Measurements from ENCODE around the gene PTPN21. TPM values are rescaled to one million over a fixed set of nuclear protein-coding genes. Genes with fewer than 3 reads are reported as not detected.

Gene PTPN21
- total RNA-seq, 1 donor from 2014 or later = 10.1 TPM

GRCh38 chr14:88490168-88490567 lies 64.6 kb downstream of the PTPN21 start:
- no peaks in the 10 kb centered on the region for H3K36me3 ChIP-seq
- peaks cover 5% of the 10 kb centered on the region for H3K4me1 ChIP-seq
- no peaks in the 10 kb centered on the region for H4K20me1 ChIP-seq (ENCODE audit: low read depth)
- no peaks in the 10 kb centered on the region for H3K27me3 Mint-ChIP-seq (ENCODE audit: insufficient read depth, low read depth)
- H3K79me2 ChIP-seq (ENCODE audit: low read depth) = no peaks in the 10 kb centered on the region
- H3K27ac Mint-ChIP-seq = no peak overlapping the region
- H3K9me3 ChIP-seq (ENCODE audit: low read depth) = no peaks in the 10 kb centered on the region
- H3K36me3 Mint-ChIP-seq = peaks cover 6% of the 10 kb centered on the region
- H3K4me2 ChIP-seq = no peak overlapping the region
- DNase-seq (ENCODE audit: low spot score) = no peak
- H3K4me3 ChIP-seq = no peak overlapping the region
- H3K9me3 Mint-ChIP-seq = no peaks in the 10 kb centered on the region
- no peak overlapping the region for H3K27ac ChIP-seq
- TF ChIP-seq EZH2 (IDR thresholded peaks at IDR 0.05) = no peak
- no peak for TF ChIP-seq CTCF (IDR thresholded peaks at IDR 0.05)
- no peak for TF ChIP-seq EZH2phosphoT487 (IDR thresholded peaks at IDR 0.05)
- H2AFZ ChIP-seq (replicated peaks) = no peak overlapping the region
- H3K9ac ChIP-seq = no peak overlapping the region
- no peaks in the 10 kb centered on the region for H3F3A ChIP-seq (ENCODE audit: low read depth)
- no peak overlapping the region for H3K4me3 Mint-ChIP-seq
- H3K4me1 Mint-ChIP-seq = peaks cover 6% of the 10 kb centered on the region
- H3K27me3 ChIP-seq = no peaks in the 10 kb centered on the region

GRCh38 chr14:88488897-88489296 lies 65.9 kb downstream of the PTPN21 start:
- TF ChIP-seq CTCF (IDR thresholded peaks at IDR 0.05) (no peak), EZH2phosphoT487 (IDR thresholded peaks at IDR 0.05) (no peak), EZH2 (IDR thresholded peaks at IDR 0.05) (no peak)
- no peak overlapping the region for H3K27ac Mint-ChIP-seq
- H3K27me3 Mint-ChIP-seq (ENCODE audit: insufficient read depth, low read depth) = no peaks in the 10 kb centered on the region
- peaks cover 6% of the 10 kb centered on the region for H3K4me1 Mint-ChIP-seq
- Histone ChIP-seq H3K79me2 (ENCODE audit: low read depth) (no peaks in the 10 kb centered on the region), H3K9me3 (ENCODE audit: low read depth) (no peaks in the 10 kb centered on the region), H3K4me2 (no peak overlapping the region), H2AFZ (replicated peaks) (no peak overlapping the region), H3K36me3 (no peaks in the 10 kb centered on the region), H3K27ac (no peak overlapping the region), H4K20me1 (ENCODE audit: low read depth) (no peaks in the 10 kb centered on the region), H3F3A (ENCODE audit: low read depth) (no peaks in the 10 kb centered on the region), H3K27me3 (no peaks in the 10 kb centered on the region), H3K4me1 (peaks cover 5% of the 10 kb centered on the region), H3K9ac (no peak overlapping the region), H3K4me3 (no peak overlapping the region)
- DNase-seq (ENCODE audit: low spot score) = no peak
- H3K4me3 Mint-ChIP-seq = no peak overlapping the region
- no peaks in the 10 kb centered on the region for H3K9me3 Mint-ChIP-seq
- peaks cover 5% of the 10 kb centered on the region for H3K36me3 Mint-ChIP-seq

- no peak overlapping the region for H3K4me3 ChIP-seq
- Mint-ChIP-seq H3K27ac (no peak overlapping the region), H3K4me3 (no peak overlapping the region), H3K36me3 (peaks cover 11% of the 10 kb centered on the region), H3K9me3 (no peaks in the 10 kb centered on the region), H3K4me1 (peaks cover 6% of the 10 kb centered on the region), H3K27me3 (ENCODE audit: insufficient read depth, low read depth) (no peaks in the 10 kb centered on the region)
- H3K36me3 ChIP-seq = no peaks in the 10 kb centered on the region
- no peaks in the 10 kb centered on the region for H3K9me3 ChIP-seq (ENCODE audit: low read depth)
- H3K9ac ChIP-seq = no peak overlapping the region
- no peak overlapping the region for H2AFZ ChIP-seq (replicated peaks)
- no peak for DNase-seq (ENCODE audit: low spot score)
- no peak overlapping the region for H3K4me2 ChIP-seq
- no peak for TF ChIP-seq CTCF (IDR thresholded peaks at IDR 0.05)
- no peak for TF ChIP-seq EZH2phosphoT487 (IDR thresholded peaks at IDR 0.05)
- TF ChIP-seq EZH2 (IDR thresholded peaks at IDR 0.05) = no peak
- peaks cover 5% of the 10 kb centered on the region for H3K4me1 ChIP-seq
- no peaks in the 10 kb centered on the region for H3K27me3 ChIP-seq
- no peaks in the 10 kb centered on the region for H3K79me2 ChIP-seq (ENCODE audit: low read depth)
- no peaks in the 10 kb centered on the region for H4K20me1 ChIP-seq (ENCODE audit: low read depth)
- H3K27ac ChIP-seq = no peak overlapping the region
- no peaks in the 10 kb centered on the region for H3F3A ChIP-seq (ENCODE audit: low read depth)
Observed at GRCh38 chr14:88488081-88488480, 66.7 kb downstream of the PTPN21 start.

All from neural progenitor cell (in vitro differentiated cells).